Measurements from ENCODE around the gene SSC4D.
"Not testable (repeated sequence)": the region's sequence is repeated elsewhere in the genome, so short reads cannot be mapped to it uniquely, and the experiment has no call there.

SSC4D gene

DNA sequence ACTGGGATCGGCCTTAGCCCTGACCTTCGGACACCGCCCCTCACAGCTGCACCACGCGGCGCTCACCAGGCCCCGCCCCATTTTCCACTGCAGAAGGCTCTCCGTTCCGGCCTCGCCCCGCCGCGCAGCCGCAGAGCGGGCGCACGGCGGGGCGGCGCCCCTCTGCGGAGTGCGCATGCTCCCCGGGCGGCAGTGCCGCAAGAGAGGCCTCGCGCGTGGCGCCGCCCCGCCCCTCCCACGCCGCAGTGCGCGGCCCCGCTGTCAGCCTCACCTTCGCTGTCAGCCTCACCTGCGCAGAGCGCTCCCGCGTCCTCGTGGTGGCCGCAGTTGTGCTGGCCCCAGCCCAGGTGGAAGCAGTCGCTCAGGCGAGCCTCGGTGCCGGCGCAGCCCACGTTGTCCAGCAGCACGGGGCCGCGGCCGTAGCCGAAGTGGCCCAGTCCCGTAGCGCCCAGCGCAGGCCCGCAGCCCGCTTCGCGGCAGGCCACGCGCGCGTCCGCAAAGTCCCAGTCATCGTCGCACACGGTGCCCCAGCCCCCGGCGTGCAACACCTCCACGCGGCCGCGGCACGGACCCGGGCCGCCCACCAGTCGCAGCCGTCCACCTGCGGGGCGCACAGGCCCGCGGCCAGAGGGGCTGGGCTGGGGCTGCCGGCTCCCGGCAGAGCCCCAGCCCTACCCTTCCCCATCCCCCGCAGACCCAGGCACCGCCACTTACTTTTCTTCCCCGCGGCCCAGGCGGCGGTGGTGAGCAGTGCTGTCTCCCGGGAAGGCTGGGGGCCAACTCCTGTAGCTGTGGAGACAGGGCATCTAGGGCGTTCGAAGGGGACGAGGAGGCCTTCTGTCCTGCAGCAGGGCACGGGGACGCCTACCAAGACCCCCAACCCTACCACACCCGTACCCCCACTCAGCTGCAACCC is 16.1 kb downstream of the SSC4D start:
- TF ChIP-seq, protein P1, sequence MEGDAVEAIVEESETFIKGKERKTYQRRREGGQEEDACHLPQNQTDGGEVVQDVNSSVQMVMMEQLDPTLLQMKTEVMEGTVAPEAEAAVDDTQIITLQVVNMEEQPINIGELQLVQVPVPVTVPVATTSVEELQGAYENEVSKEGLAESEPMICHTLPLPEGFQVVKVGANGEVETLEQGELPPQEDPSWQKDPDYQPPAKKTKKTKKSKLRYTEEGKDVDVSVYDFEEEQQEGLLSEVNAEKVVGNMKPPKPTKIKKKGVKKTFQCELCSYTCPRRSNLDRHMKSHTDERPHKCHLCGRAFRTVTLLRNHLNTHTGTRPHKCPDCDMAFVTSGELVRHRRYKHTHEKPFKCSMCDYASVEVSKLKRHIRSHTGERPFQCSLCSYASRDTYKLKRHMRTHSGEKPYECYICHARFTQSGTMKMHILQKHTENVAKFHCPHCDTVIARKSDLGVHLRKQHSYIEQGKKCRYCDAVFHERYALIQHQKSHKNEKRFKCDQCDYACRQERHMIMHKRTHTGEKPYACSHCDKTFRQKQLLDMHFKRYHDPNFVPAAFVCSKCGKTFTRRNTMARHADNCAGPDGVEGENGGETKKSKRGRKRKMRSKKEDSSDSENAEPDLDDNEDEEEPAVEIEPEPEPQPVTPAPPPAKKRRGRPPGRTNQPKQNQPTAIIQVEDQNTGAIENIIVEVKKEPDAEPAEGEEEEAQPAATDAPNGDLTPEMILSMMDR (IDR thresholded peaks at IDR 0.05; ENCODE audit: low read depth, low read length): no peak

DNA sequence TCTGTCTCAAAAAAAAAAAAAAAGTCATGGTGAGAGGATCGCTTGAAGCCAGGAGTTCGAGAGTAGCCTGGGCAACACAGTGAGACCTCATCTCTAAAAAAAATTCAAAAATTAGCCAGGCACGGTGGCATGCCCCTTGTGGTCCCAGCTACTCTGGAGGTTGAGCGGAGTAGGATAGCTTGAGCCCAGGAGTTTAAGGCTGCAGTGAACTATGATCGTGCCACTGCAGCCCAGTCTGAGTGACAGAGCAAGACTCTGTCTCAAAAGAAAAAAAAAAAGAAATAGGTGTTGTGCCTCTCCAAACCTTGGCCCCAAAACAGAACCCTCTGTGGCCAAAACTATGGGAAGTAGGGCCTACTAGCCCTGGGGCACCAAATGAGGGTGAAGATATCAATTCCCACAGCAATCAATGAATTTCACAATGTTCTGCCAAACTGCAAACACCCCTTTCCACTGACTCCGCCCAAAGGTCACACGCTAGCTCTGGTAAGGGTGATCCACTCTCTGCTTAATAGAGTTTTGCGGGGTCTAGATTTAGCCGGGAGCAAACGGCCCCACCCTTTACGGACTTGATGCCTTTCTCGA is 16.9 kb downstream of the SSC4D start:
- no peak for DNase-seq (ENCODE audit: extremely low read depth, low read depth)

More for the DNA sequence above, 16.1 kb downstream of the SSC4D start:
- DNase-seq (ENCODE audit: extremely low read depth, low read depth): peak; percentile 54

DNA sequence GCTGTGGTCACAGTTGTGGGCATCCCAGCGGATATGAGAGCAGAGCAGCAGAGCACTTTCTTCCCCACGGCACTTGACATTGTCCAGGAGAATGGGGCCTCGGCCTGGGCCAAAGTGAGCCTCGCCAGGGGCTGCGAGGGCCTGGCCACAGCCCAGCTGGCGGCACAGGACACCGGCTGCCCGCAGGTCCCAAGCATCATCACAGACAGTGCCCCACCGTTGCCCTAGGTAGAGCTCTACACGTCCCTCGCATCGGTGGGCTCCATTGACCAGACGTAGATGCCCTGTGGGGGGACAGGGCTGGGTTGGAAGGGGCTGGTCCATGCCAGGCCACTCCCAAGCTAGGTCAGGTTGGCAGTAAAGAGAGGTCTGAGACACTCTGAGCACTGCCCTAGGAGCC is 19.4 kb downstream of the SSC4D start:
- TF ChIP-seq, protein P1 (IDR thresholded peaks at IDR 0.05; ENCODE audit: low read depth, low read length): no peak
- DNase-seq (ENCODE audit: extremely low read depth, low read depth): no peak

More for the DNA sequence above, 16.9 kb downstream of the SSC4D start:
- TF ChIP-seq, protein P1 (IDR thresholded peaks at IDR 0.05; ENCODE audit: low read depth, low read length): no peak

DNA sequence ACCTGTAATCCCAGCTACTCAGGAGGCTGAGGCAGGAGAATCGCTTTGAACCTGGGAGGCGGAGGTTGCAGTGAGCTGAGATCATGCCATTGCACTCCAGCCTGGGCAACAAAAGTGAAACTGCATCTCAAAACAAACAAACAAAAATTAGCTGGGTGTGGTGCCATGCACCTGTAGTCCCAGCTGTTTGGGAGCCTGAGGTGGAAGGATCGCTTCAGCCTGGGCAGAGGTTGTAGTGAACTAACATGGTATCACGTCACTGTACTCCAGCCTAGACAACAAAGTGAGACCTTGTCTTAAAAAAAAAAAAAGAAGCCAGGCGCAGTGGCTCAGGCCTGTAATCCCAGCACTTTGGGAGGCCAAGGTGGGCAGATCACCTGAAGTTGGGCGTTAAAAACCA is 21.7 kb downstream of the SSC4D start:
- DNase-seq (ENCODE audit: extremely low read depth, low read depth): not testable (repeated sequence)

DNA sequence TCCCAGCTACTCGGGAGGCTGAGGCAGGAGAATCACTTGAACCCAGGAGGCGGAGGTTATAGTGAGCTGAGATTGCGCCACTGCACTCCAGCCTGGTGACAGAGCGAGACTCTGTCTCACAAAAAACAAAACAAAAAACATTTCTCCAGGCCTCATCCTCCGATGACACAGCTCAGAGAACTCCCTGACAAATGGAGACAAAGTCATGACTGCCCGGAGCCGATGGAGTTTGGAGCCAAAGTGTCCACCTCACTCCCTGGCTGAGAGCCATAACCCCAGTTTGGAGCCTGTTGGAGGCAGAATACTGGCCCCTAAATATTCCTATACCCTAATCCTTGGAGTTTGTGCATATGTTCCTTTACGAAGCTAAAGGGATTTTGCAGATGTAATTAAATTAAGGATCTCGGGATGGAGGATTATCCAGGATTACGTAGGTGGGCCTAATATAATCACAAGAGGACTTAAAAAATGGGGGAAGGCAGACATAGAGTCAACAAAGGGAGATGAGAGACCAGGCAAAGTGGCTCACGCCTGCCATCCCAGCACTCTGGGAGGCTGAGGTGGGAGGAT is 22.7 kb downstream of the SSC4D start:
- no peak for DNase-seq (ENCODE audit: extremely low read depth, low read depth)
- TF ChIP-seq, protein P1 (IDR thresholded peaks at IDR 0.05; ENCODE audit: low read depth, low read length): no peak

DNA sequence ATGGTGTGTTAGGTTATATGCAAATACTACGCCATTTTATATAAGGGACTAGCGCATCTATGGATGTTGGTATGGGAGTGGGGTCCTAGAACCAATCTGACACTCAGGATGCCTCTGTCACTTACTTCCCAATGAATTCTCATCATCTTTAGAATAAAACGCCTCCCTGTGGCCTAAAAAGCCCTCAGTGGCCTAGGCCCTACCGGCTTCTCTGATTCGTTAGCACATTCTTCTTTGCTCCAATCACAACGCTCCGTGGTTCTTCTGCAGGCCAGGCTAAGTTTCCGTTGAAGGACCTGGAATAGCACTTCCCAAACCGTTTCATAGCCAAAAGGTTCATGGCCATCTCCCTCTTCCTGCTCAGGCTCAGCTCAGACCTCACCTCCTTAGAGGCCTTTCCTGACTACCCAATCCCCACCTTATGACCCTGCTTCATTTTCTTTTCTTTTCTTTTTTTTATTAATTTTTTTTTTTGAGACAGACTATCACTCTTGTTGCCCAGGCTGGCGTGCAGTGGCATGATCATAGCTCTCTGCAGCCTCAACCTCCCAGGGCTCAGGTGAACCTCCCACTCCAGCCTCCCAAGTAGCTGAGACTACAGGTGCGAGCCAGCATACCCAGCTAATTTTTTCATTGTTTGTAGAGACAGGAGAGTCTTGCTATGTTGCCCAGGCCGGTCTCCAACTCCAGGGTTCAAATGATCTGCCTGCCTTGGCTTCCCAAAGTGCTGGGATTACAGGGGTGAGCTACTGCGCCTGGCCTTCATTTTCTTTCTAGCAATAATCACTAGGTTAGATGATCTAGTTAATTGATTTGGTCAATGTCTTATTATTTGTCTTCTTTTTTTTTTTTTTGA is 26.2 kb downstream of the SSC4D start:
- no peak for DNase-seq (ENCODE audit: extremely low read depth, low read depth)
- TF ChIP-seq, protein P1 (IDR thresholded peaks at IDR 0.05; ENCODE audit: low read depth, low read length): no peak

DNA sequence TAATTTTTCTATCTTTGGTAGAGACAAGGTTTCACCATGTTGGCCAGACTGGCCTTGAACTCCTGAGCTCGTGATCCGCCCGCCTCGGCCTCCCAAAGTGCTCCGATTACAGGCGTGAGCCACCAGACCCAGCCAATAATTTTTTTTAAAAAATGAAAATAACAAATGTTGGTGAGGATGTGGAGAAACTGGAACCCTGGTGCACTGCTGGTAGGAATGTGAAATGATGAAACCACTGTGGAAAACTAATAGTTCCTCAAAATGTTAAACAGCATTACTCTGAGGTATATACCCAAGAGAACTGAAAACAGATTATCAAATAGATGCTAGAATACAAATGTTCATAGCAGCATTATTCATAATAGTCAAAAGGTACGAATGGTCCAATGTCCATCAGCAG is 27.7 kb downstream of the SSC4D start:
- TF ChIP-seq, protein P1 (IDR thresholded peaks at IDR 0.05; ENCODE audit: low read depth, low read length): no peak; the same call in 1 of the 2 replicates
- DNase-seq (ENCODE audit: extremely low read depth, low read depth): no peak
